Mesenteric fat pad (tissue), 1 donor: ENCODE results near the gene MBLAC1. TPM values are rescaled to one million over a fixed set of nuclear protein-coding genes. Genes with fewer than 3 reads are reported as not detected.

Experiments used
- DNase-seq: peaks from one replicate; pipeline ENCODE4 v3.0.0-alpha.2; 2020; ENCODE audit warnings: low spot score
- total RNA-seq: library from RNA; stranded (reverse); fragmentation: NEBNext Ultra II Directional; extraction: Animal tissue kit (Norgen Biotek cat#: 25700); gene quantifications from one replicate; pipeline ENCODE4 v1.2.1, GENCODE V29; 2021
- donor health status: DM: yes; HTN: yes; CAD: no.

MBLAC1 gene
- total RNA-seq, 1 donor from 2014 or later, result 1.7 TPM

DNA sequence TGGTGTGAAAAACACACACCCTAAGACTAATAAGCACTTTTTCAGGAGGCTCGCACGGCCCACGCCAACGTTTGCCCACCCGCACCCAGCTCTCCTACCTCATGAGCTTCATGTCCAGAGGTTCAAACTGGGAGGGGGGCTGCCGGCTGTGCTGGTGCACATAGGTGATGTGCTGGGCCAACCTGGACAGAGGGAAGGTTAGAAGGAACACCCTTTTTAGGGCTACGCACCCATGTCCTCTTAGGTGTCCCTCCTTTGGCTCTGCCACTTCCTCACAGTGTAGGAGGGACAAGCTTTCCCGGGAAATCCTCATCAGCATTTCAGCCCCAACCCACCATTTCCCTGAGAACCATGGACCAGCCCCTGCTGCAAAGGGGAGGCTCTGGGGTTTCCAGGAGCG lies 31.5 kb upstream of the MBLAC1 start:
- no peak for DNase-seq

DNA sequence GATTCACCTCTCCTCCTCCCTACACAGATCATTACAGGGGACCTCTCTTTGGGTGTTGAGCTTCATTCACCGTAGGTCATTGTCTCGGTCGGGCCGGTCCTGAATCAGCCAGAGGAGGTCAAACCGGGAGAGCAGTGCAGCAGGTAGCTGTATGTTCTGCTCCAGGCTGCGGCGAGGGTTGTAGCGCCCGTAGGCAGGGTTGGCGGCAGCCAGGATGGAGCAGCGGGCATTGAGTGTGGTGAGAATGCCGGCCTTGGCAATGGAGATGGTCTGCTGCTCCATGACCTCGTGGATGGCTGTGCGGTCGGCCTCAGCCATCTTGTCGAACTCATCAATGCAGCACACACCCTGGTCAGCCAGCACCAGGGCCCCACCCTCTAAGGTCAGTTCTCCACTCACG lies 31.1 kb upstream of the MBLAC1 start:
- DNase-seq, result no peak

DNA sequence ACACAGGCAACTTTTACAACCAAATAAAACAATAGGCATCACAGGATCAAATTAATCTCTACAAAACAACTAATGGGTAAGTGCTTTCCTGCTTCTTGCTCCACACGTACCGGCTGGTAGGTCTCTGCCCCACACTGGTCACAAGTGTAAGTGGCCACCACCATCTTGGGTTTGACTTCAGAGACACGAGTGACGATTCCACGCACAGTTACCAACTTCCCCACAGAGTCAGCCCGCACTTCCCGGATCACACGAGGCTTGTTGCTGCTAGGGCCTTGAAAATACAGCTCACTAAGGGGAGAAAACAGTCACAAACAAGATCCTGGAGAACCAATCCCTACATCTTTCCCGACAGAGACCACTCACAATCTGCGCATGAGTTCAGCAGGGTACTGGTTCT lies 27.9 kb upstream of the MBLAC1 start:
- DNase-seq, result no peak

DNA sequence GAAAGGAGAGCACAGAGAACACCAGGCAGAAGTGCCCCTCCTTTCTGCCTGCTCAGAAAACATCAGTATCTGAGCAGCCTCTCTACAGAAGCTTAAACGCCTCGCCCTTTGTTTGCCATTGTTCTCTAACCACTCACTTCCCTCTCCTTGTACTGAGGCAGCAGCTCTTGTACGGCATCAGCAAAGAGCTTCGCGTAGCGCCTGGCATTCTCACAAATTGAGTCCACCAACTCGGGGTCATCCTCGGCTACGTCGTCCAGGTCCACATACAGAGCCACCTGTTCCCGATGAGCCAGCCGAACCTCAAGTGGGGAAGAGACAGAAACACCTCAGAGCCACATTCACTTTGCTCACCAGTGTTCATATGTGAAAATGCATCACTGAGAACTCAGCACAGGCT lies 27.3 kb upstream of the MBLAC1 start:
- no peak for DNase-seq

DNA sequence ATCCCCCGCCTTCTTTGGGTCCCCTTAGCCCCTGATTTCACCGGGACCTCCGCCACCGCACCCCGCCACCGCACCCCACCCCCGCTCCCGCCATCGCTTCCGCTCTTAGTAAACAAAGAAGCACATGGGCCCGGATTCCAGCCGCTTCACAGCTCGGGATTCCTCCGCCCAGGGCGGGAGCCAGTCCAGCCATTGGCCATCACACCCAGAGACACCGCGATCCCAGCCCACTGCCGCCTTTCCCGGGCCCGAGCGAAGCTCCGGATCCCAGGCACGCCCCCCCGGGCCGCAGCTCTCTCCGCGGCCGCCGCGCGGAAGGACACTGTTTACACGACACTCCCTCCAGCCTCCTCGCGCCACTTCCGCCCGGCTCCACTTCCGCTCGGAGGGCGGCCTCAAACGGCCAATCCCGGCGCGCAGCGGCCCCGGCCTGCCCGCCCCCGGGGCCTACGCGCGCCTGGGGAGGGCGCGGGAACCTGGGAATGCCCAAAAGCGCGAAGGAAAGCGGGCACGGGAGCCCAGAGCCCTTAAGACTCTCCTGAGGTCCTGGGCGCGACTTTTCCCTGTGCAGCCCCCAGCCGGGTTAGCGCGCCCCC lies 26.2 kb upstream of the MBLAC1 start:
- DNase-seq, result peak; percentile 98

DNA sequence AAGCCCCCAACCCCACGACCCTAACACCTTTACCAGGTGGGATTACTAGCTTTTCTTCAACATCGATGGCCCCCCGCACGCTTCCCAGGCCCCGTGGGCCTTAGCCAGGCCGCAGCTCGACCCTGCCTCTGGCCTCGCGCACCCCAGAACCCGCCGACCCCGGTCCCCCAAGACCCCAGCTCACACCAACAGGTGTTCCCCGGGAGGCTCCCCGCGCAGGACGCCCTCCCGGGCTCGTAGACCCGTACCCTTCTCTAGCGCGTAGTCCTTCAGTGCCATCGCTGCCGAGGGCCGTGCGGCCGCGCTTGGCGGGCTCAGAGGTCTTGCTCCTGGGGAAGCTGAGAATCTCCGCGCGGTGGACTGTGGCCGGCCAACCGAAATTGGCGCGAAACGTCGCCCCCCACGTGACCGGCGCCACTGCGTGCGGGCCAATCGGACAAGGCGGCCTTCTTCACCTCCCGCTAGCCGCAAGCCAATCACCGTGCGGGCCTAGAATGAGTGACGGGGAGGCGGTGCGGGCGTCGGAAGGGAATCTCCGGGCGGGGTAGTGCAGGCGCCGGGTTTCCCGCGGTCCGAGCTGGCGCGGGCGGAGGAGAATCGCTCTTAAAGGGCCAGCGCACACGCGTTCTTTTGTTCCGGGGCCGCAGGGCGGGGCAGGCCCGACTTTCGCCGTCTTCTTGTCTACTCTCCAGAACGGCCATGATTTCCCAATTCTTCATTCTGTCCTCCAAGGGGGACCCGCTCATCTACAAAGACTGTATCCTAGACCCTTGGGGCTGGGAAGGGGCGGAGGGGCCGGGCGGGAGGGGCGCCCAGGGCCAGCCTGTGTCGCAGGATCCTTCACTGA lies 25.5 kb upstream of the MBLAC1 start, which contains the start of the genes AP4M1 and MCM7:
TSS of gene AP4M1 (plus strand) at position 628 of the 847 bp plus-strand sequence. CDS start at position 700, 72 bp downstream.
TSS of gene MCM7 (minus strand) at position 382 of the 847 bp plus-strand sequence. CDS start at position 279, 103 bp downstream.
- peak; percentile 99 for DNase-seq

DNA sequence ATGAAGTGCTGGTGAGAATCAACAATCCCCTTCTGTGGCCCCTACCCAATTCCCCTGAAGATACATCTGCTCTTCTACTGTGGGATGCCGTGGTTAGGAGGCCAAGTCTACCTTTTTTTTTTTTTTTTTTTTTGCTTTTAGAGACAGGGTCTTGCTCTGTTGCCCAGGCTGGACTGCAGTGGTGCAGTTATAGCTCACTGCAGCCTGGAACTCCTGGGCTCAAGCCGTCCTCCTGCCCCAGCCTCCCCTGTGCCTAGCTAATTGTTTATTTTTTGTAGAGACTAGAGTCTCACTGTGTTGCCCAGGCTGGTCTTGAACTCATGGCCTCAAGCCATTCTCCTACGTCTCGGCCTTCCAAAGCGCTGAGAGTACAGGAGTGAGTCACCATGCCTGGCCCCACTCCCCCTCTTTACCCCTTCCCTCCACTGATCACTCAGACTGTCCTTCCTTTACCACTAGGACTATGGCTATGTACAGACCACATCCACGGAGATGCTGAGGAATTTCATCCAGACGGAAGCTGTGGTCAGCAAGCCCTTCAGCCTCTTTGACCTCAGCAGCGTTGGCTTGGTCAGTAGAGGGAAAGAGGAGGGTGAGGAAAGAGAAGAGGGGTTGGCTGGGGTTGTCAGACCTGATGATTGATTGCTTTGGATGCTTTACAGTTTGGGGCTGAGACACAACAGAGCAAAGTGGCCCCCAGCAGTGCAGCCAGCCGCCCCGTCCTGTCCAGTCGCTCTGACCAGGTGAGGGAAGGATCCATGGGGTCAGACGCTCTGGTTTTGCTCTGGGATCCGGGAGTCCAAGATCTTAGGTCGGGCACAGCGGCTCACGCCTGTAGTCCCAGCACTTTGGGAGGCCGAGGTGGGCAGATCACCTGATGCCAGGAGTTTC lies 23.6 kb upstream of the MBLAC1 start:
- no peak for DNase-seq

DNA sequence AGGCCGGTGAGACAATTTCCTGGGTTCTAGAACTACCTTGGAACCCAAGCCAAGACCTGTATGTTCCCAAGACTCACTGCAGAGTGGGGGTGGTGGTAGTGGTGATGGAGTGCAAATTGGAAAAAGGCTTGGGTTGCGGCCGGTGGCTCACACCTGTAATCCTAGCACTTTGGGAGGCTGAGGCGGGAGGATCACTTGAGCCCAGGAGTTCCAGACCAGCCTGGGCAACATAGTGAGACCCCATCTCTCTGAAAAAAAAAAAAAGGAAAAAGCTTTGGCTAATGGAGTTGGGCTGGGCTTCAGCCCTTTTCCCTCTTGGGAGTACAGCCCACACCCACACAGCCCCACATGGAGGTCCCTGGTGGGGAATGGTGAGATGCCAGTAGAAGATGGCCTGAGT lies 21.2 kb upstream of the MBLAC1 start:
- DNase-seq, result no peak

DNA sequence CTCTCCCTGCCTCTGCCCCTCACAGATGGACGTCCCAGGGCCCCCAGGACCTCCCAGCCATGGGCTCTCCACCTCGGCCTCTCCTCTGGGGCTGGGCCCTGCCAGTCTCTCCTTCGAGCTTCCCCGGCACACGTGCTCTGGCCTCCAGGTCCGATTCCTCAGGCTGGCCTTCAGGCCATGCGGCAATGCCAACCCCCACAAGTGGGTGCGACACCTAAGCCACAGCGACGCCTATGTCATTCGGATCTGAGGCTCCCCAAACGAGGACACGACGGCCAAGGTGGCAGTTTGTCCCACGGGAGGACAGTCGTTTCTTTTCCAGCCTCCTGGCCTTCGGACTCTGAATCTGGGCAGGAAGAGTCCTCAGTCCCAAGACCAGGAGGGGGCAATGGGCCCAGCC lies 20.1 kb upstream of the MBLAC1 start:
- DNase-seq, result no peak

DNA sequence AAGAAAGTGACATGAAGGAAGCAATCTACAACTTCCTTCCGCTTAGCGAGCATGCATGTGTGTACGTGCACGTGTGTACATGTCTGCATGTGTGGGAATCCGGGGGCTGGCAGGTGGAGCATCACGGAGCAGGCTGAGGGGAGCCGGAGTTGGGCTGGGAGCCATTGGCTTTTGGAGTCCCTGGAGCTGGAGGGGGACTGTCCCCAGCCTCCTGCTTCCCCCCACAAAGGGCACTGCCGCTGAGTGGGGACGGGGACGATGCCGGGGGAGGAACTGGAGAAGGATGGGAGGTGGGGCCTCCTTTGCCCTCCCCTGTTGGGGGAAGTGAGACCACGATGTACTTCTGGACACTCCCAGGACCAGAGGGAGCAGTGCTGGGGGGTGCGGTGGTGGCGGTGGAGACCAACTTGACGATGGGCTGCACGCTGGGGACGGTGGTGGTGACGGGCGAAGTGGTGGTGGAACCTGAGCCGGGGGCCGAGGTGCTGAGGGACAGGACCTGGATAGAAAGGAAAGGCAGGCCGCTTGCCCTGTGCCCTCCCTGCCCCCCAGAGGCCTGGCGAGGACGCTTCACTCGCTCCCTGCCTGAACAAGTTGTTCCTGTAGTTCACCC lies 19.5 kb upstream of the MBLAC1 start:
- DNase-seq, result no peak

DNA sequence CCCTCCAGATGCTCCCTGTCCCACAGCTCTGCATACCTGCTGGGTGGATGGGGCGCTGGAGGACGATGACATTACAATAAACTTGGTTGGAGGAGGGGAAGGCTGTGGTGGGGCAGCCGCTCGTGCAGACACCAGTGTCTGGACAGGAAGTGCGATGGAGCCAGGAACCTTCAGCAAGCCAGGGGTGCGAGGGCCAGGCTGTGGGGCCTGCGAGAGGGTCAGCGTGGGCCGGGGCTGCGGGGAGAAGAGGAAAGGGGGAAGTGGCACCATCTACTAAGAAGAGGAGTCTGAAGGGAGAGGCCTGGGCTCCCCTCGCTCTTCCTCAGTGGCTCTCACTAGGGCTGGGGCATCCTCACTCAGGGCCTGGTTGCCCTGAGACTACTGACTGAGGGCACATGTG lies 18.9 kb upstream of the MBLAC1 start:
- no peak for DNase-seq

DNA sequence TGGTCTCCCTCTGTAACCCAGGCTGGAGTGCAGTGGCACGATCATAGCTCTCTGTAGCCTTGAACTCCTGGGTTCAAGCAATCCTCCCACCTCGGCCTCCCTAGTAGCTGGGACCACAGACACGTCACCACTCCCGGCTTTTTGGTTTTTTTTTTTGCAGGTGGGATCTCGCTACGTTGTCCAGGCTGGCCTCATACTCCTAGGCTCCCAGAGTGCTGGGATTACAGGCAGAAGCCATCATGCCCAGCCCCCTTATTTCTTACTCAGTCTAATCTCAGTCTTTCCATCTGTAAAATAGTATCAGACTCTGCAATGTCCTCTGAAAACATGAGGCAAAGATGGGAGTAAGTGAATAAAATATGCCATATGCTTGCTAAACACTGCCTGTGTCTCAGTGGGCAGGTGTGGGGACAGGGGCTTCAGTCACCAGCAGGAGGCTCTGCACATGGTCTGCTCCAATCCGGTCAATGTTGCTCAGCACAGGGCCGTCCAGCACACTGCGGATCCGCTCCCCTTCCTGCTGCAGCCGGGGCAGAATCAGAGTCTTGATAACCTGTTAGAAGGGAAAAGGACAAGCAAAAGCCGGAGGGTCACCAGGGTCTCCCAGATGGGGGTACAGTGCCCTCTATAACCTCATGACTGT lies 17.1 kb upstream of the MBLAC1 start:
- DNase-seq, result no peak

DNA sequence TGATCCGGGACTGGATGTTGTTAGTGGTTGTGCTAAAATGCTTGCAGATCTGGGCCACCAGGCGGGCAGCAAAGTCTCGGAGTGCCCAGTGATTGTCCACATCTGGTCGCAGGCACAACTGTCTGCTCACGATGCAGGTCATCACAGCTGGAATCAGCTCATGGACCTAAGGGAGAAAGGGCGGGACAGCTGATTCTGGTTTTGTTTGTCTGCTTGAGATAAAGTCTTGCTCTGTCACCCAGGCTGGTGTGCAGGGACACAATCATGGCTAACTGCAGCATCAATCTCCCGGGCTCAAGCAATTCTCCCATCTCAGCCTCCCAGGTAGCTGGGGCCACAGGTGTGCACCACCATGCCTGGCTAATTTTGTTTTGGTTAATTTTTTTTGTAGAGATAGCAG lies 15.6 kb upstream of the MBLAC1 start:
- no peak for DNase-seq

DNA sequence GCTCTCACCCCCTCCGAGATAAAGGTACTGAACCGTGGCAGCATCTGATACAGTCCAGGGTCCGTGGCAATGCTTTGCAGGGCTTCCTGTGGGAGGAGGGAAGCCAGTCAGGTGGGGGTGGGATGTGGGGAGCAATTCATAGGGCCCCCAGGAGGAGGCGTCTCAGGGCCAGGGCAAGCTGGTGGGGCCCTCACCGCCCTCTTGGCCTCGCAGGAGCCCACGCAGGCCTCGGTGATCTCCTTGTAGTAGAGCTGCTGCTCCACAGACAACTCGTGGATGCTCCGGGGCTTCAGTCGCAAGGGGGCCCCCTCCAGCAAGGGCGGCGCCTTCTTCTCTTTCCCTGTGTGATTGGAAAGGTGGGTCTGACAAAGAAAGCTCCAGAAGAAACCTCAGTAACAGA lies 14.9 kb upstream of the MBLAC1 start:
- DNase-seq, result no peak

DNA sequence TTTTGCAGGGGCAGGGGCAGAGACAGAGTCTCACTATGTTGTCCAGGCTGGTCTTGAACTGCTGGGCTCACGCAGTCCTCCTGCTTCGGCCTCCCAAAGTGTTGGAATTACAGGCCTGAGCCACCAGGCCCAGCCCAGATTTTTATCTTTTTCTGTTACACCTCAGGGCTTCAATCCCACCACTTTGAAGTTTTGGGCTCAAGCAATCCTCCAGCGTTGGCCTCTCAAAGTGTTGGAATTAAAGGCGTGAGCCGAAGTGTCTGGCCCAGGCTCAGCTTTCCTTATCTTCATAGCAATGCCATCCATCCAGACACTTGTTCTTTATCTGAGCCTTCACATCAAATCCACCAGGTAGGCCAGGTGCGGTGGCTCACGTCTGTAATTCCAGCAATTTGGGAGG lies 11.7 kb upstream of the MBLAC1 start:
- DNase-seq, result no peak

DNA sequence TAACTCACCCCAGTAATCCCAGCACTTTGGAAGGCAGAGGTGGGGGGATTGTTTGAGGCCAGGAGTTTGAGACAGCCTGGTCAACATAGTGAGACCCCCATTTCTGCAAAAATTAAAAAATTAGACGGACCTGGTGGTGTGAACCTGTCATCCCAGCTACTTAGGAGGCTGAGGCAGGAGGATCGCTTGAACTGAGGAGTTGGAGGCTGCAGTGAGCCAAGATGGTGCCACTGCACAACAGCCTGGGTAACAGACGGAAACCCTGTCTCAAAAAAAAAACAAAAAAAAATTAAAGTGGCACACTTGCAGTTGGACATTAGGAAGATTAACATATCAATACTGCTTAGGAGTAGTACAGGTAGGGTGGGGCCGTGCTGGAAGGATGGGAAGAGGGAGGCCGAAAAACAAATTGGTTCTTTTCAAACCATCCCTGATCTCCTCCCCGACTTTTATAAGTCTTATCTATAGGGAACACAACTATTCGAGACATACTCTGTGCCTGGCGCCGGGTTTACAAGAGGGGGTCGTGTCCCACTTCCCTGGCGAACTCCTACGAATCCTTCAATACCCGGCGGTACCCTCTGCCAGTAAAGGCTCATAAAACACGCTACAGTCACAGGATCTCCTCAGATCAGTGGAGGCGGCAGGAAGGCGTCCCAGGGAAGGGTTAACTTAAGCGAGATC lies 8.2 kb upstream of the MBLAC1 start:
- no peak for DNase-seq

DNA sequence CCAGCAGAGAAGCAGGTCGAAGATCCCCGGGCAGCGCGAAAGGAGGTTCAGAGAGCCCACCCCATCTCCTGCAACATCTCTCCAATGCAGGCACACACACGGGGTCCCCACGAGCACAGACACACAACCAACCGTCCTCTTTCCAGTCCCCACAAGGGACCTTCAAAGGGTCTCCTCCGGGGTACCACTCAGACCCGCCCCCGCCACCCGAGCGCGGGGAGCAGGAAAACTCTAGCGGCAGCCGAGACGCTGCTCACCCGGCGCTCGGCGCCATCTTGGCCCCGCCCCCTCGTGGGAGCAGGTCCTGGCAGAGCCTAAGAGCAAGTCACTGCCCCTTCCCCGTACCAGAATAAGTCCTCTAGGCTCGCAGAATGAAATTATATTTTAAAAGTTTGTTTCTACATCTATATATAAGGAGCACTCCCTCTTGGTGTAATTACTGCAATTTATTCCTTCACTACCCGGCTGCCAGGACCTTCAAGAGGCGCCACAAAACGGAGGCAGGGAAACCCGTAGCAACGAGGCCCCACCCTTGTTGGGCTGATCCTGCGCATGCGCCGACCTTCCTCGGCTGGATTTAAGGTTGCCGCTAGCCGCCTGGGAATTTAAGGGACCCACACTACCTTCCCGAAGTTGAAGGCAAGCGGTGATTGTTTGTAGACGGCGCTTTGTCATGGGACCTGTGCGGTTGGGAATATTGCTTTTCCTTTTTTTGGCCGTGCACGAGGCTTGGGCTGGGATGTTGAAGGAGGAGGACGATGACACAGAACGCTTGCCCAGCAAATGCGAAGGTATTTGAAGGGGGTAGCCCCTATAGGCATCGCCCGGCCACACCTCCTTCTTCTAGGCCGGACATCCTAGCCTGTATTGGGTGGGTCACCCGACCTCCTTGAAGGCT lies 7.4 kb upstream of the MBLAC1 start, which contains the start of the genes CNPY4 and TAF6:
TSS of gene CNPY4 (plus strand) at position 563 of the 898 bp plus-strand sequence. CDS start at position 674, 111 bp downstream.
TSS of gene TAF6 (minus strand) at position 287 of the 898 bp plus-strand sequence. CDS start 5,149 bp downstream, outside the sequence.
- DNase-seq, result peak; percentile 97

DNA sequence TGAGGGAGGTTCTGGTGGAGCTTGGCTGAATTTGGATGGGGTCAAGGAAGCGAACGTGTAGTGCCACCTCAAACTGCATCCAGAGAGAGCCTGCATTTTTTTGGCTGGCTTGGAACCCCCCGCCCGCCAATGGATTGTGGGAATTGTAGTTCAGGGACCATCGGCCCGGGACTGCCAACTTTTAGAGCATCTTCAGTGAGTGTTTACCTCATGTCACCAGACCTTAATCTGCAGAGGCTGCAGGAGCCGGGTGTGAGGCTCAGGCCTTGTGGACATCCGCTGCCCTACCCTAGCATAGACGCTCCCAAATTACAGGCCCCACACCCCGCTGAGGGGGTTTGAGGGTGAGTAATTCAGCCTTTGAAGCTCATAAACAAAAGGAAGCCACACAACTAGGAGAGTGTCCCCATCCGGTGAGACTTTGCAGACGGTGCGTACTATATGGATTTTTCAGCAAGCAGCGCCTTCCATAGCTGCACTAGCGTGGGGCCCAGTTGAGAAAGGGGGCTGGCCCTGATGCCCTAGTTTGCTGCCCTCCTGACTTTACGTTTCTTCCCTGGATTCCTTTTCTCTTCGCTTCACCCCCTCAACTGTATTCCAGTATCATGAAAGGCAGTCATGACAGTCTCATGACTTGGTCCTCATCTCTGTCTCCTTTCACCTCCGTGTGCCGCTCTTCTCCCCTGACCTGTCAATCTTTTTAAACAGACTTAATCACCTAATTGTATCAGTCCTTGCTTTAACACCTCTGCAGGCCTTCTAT lies 6.6 kb upstream of the MBLAC1 start:
- DNase-seq, result no peak
